ENCODE data around the gene SH3RF3.

SH3RF3 gene

DNA sequence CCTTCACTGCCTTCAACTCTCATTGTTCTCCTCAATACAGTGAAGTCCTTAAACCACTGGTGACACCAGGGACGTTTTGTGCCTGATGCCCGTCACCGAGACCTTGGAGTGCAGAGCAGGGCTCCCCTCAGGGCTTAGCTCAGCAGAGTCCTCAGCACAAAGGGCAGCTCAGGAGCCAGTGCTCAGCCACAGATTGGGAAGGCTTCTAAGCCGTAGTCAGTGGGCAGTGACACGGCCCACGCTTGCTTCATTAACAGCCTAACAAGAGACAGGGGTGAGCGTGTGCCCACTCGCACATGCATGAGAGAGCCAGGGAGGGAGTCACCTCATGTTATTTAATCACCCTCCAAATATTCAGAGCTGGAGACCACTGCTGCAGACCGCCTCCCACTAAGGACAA is 137.5 kb downstream of the SH3RF3 start:
- TF ChIP-seq, protein P1, sequence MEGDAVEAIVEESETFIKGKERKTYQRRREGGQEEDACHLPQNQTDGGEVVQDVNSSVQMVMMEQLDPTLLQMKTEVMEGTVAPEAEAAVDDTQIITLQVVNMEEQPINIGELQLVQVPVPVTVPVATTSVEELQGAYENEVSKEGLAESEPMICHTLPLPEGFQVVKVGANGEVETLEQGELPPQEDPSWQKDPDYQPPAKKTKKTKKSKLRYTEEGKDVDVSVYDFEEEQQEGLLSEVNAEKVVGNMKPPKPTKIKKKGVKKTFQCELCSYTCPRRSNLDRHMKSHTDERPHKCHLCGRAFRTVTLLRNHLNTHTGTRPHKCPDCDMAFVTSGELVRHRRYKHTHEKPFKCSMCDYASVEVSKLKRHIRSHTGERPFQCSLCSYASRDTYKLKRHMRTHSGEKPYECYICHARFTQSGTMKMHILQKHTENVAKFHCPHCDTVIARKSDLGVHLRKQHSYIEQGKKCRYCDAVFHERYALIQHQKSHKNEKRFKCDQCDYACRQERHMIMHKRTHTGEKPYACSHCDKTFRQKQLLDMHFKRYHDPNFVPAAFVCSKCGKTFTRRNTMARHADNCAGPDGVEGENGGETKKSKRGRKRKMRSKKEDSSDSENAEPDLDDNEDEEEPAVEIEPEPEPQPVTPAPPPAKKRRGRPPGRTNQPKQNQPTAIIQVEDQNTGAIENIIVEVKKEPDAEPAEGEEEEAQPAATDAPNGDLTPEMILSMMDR (conservative IDR thresholded peaks at IDR 0.05; ENCODE audit: low read depth, low read length), result no peak
- Histone ChIP-seq H3K4me3 (IDR thresholded peaks at IDR 0.05; ENCODE audit: insufficient read depth, low read depth, low read length) (no peak overlapping the region), H2AFZ (ENCODE audit: low read depth) (no peak overlapping the region), H3K4me2 (no peak overlapping the region), H3K36me3 (ENCODE audit: insufficient read depth) (no peaks in the 10 kb centered on the region), H3K9ac (no peak overlapping the region), H3K79me2 (ENCODE audit: insufficient read depth, low read depth) (no peaks in the 10 kb centered on the region), H3K4me1 (ENCODE audit: low read depth, poor library complexity, severe bottlenecking) (no peaks in the 10 kb centered on the region), H3K27me3 (ENCODE audit: insufficient read depth, low read depth) (no peaks in the 10 kb centered on the region), H4K20me1 (ENCODE audit: insufficient read depth) (no peaks in the 10 kb centered on the region), H3K27ac (no peak overlapping the region)

DNA sequence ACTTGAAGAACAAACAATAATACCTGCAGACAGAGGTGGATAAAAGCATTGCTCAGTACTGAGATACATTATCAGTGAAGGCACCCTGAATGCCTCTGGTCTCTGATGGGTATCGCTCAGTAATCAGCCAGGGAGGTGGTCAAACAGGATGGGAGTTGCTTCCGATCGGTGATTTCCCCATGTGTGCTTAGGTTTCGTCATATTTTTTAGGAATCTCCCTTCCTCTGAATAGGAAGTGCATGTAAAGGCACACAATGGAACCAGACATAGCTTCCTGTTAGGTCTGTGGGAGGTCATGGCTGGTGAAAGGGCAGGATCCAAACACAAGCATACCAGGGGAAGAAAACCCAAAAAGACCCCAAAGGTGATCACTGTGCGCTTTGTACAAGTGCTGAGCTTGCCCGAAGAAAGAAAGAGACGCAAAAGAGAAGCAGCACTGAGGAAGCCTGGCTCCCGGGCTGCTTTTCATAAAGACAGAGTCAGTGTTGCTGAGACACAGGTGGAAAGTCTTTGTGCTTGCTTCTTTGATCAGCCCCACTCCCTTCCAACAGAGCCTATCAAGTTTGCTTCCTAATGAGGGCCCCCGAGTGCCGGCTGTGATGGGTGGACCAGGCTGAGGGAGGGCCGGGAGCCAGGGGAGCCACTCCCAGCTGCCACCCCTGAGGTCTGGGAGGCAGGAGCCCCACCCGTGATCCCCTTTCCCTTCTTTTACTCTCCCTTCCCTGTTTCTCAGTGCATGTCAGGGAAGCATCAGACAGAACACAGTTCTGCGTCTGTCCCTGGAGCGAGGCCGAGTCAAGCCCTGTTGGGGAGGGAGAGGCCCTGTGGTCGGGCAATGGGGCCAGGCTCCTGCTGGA is 138.2 kb downstream of the SH3RF3 start:
- H3K79me2 ChIP-seq (ENCODE audit: insufficient read depth, low read depth), result no peaks in the 10 kb centered on the region
- H3K4me3 ChIP-seq (IDR thresholded peaks at IDR 0.05; ENCODE audit: insufficient read depth, low read depth, low read length), result no peak overlapping the region
- H2AFZ ChIP-seq (ENCODE audit: low read depth), result no peak overlapping the region
- H4K20me1 ChIP-seq (ENCODE audit: insufficient read depth), result no peaks in the 10 kb centered on the region
- H3K27ac ChIP-seq, result no peak overlapping the region
- H3K36me3 ChIP-seq (ENCODE audit: insufficient read depth), result no peaks in the 10 kb centered on the region
- no peak overlapping the region for H3K4me2 ChIP-seq
- H3K9ac ChIP-seq, result no peak overlapping the region
- no peaks in the 10 kb centered on the region for H3K4me1 ChIP-seq (ENCODE audit: low read depth, poor library complexity, severe bottlenecking)
- TF ChIP-seq, protein P1 (conservative IDR thresholded peaks at IDR 0.05; ENCODE audit: low read depth, low read length), result no peak
- no peaks in the 10 kb centered on the region for H3K27me3 ChIP-seq (ENCODE audit: insufficient read depth, low read depth)

DNA sequence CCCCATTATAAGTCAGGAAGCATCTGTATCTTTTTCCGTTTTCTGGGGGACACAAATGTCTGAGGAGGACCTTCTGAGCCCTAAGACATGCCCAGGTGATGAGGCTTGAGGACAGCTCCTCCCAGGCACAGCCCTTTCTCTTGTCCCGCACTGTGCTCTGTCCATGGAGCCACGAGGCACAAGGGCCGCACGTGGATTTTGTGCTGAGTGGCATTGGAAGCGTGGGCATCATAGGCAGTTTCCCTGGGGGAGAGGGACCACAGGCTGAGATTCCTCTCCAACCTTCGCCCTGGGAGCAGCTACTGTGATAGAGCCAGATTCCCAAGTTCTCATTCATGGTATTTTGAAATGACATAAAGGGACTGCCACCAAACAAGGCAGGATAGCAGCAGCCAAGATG is 139.9 kb downstream of the SH3RF3 start:
- no peaks in the 10 kb centered on the region for H3K36me3 ChIP-seq (ENCODE audit: insufficient read depth)
- no peak overlapping the region for H2AFZ ChIP-seq (ENCODE audit: low read depth)
- H3K4me3 ChIP-seq (IDR thresholded peaks at IDR 0.05; ENCODE audit: insufficient read depth, low read depth, low read length), result no peak overlapping the region
- H4K20me1 ChIP-seq (ENCODE audit: insufficient read depth), result no peaks in the 10 kb centered on the region
- no peak overlapping the region for H3K27ac ChIP-seq
- H3K9ac ChIP-seq, result no peak overlapping the region
- no peaks in the 10 kb centered on the region for H3K27me3 ChIP-seq (ENCODE audit: insufficient read depth, low read depth)
- TF ChIP-seq, protein P1 (conservative IDR thresholded peaks at IDR 0.05; ENCODE audit: low read depth, low read length), result no peak
- no peaks in the 10 kb centered on the region for H3K4me1 ChIP-seq (ENCODE audit: low read depth, poor library complexity, severe bottlenecking)
- no peak overlapping the region for H3K4me2 ChIP-seq
- no peaks in the 10 kb centered on the region for H3K79me2 ChIP-seq (ENCODE audit: insufficient read depth, low read depth)

DNA sequence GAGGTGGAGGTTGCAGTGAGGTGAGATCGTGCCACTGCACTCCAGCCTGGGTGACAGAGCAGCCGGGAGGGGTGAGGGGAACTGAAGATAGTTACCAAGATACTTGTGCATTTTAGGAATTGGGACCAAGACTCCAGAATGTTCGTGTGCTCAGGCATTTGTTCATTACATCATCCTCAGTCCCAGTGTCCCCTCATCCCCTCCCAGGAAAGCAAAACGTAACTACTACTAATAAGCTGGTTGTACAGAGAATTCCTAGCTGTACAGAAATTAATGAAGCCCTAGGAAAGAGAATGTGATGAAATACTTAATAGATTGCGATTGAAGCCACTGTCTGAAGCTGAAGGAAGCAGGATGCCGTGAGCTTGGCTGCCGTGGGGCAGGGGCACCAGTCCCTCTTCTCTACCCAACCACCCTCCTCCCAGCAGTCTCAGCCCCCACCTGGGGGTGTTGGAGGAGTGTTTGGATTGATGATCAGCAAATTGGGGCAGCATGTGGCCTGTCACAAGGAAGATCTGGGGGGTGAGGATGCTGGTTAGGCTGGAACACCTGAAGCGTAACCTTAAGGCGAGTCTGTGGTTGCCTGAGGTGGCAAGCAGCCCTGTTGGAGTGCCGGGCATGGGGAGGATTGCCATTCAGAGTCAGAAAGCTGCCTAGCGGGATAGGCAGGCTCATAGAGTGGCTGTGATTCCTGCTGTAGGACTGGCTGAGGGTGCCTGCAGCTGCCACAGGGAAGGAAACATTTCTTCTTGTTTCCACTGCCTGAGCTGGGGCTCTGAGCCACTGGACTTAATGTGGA is 140.9 kb downstream of the SH3RF3 start:
- Histone ChIP-seq H3K9ac (no peak overlapping the region), H4K20me1 (ENCODE audit: insufficient read depth) (no peaks in the 10 kb centered on the region), H3K4me1 (ENCODE audit: low read depth, poor library complexity, severe bottlenecking) (no peaks in the 10 kb centered on the region), H3K27ac (no peak overlapping the region), H3K79me2 (ENCODE audit: insufficient read depth, low read depth) (no peaks in the 10 kb centered on the region), H3K36me3 (ENCODE audit: insufficient read depth) (no peaks in the 10 kb centered on the region), H3K27me3 (ENCODE audit: insufficient read depth, low read depth) (no peaks in the 10 kb centered on the region), H2AFZ (ENCODE audit: low read depth) (no peak overlapping the region), H3K4me3 (IDR thresholded peaks at IDR 0.05; ENCODE audit: insufficient read depth, low read depth, low read length) (no peak overlapping the region), H3K4me2 (no peak overlapping the region)
- TF ChIP-seq, protein P1 (conservative IDR thresholded peaks at IDR 0.05; ENCODE audit: low read depth, low read length), result no peak

Data from KMS-11 (cell line).